Measurements from ENCODE around the gene NME7.

NME7 gene

GRCh38 chr1:169108863-169109560, 258.6 kb downstream of the NME7 start:
- DNase-seq (ENCODE audit: low spot score in 2 of 2) (no peak), ATAC-seq (ENCODE audit: low read depth) (peak; percentile 14)
- peak overlapping the region; percentile 55 for H3K4me3 Mint-ChIP-seq

GRCh38 chr1:169108223-169108622, 259.4 kb downstream of the NME7 start:
- peak overlapping the region; percentile 81 for H3K27ac Mint-ChIP-seq
- DNase-seq (ENCODE audit: low spot score in 2 of 2) (no peak), ATAC-seq (ENCODE audit: low read depth) (no peak)
- H3K9me3 Mint-ChIP-seq: no peaks in the 10 kb centered on the region
- peaks cover 22% of the 10 kb centered on the region for H3K27me3 Mint-ChIP-seq
- H3K4me1 Mint-ChIP-seq: peaks cover 28% of the 10 kb centered on the region
- peak overlapping the region; percentile 49 for H3K4me3 Mint-ChIP-seq
- no peaks in the 10 kb centered on the region for H3K36me3 Mint-ChIP-seq

More at GRCh38 chr1:169108863-169109560, 258.6 kb downstream of the NME7 start:
- no peaks in the 10 kb centered on the region for H3K36me3 Mint-ChIP-seq
- peaks cover 33% of the 10 kb centered on the region for H3K4me1 Mint-ChIP-seq
- peak overlapping the region; percentile 81 for H3K27ac Mint-ChIP-seq
- no peaks in the 10 kb centered on the region for H3K9me3 Mint-ChIP-seq
- peaks cover 23% of the 10 kb centered on the region for H3K27me3 Mint-ChIP-seq

GRCh38 chr1:169107603-169108208, 259.9 kb downstream of the NME7 start:
- Mint-ChIP-seq H3K4me3 (peak overlapping the region; percentile 89), H3K9me3 (no peaks in the 10 kb centered on the region), H3K4me1 (peaks cover 28% of the 10 kb centered on the region), H3K36me3 (no peaks in the 10 kb centered on the region), H3K27ac (peak overlapping the region; percentile 81), H3K27me3 (peaks cover 22% of the 10 kb centered on the region)
- no peak for ATAC-seq (ENCODE audit: low read depth)
- DNase-seq (ENCODE audit: low spot score in 2 of 2): no peak

GRCh38 chr1:169106921-169107602, 260.5 kb downstream of the NME7 start:
- Mint-ChIP-seq H3K27me3 (peaks cover 18% of the 10 kb centered on the region), H3K27ac (peak overlapping the region; percentile 36), H3K36me3 (no peaks in the 10 kb centered on the region), H3K9me3 (no peaks in the 10 kb centered on the region), H3K4me1 (peaks cover 28% of the 10 kb centered on the region), H3K4me3 (peak overlapping the region; percentile 89)
- ATAC-seq (ENCODE audit: low read depth): no peak
- no peak for DNase-seq (ENCODE audit: low spot score in 2 of 2)

- H3K27ac Mint-ChIP-seq: peak within 1 kb of the TSS; percentile 36
- peaks cover 28% of the 10 kb centered on the region for H3K4me1 Mint-ChIP-seq
- ATAC-seq (ENCODE audit: low read depth) (peak; percentile 89), DNase-seq (ENCODE audit: low spot score in 2 of 2) (peak; percentile 73 to 77)
- no peaks in the 10 kb centered on the region for H3K36me3 Mint-ChIP-seq
- H3K9me3 Mint-ChIP-seq: no peaks in the 10 kb centered on the region
- peak within 1 kb of the TSS; percentile 89 for H3K4me3 Mint-ChIP-seq
- peaks cover 17% of the 10 kb centered on the region for H3K27me3 Mint-ChIP-seq
These were observed 261.3 kb downstream of the NME7 start, which contains the start of gene ATP1B1 for GRCh38 chr1:169106095-169106920. Gene ATP1B1 (plus strand): TSS chr1:169106690. CDS start chr1:169106830, 140 bp downstream.

- H3K27ac Mint-ChIP-seq: no peak overlapping the region
- H3K9me3 Mint-ChIP-seq: no peaks in the 10 kb centered on the region
- peaks cover 28% of the 10 kb centered on the region for H3K4me1 Mint-ChIP-seq
- peak; percentile 14 to 19 for DNase-seq (ENCODE audit: low spot score in 2 of 2)
- H3K36me3 Mint-ChIP-seq: no peaks in the 10 kb centered on the region
- H3K4me3 Mint-ChIP-seq: peak overlapping the region; percentile 89
- peaks cover 17% of the 10 kb centered on the region for H3K27me3 Mint-ChIP-seq
- ATAC-seq (ENCODE audit: low read depth): peak; percentile 9
These were observed 262.0 kb downstream of the NME7 start for GRCh38 chr1:169105434-169106094.

- DNase-seq (ENCODE audit: low spot score in 2 of 2) (no peak), ATAC-seq (ENCODE audit: low read depth) (no peak)
- H3K4me1 Mint-ChIP-seq: peaks cover 28% of the 10 kb centered on the region
- H3K9me3 Mint-ChIP-seq: no peaks in the 10 kb centered on the region
- no peaks in the 10 kb centered on the region for H3K36me3 Mint-ChIP-seq
- H3K27ac Mint-ChIP-seq: no peak overlapping the region
- H3K27me3 Mint-ChIP-seq: peaks cover 17% of the 10 kb centered on the region
- H3K4me3 Mint-ChIP-seq: peak overlapping the region; percentile 83
These were observed 262.5 kb downstream of the NME7 start for GRCh38 chr1:169105087-169105433.

- no peak for ATAC-seq (ENCODE audit: low read depth)
- H3K4me1 Mint-ChIP-seq: peaks cover 18% of the 10 kb centered on the region
- no peaks in the 10 kb centered on the region for H3K36me3 Mint-ChIP-seq
- no peak for DNase-seq (ENCODE audit: low spot score in 2 of 2)
- H3K4me3 Mint-ChIP-seq: no peak overlapping the region
- H3K27ac Mint-ChIP-seq: no peak overlapping the region
- no peaks in the 10 kb centered on the region for H3K9me3 Mint-ChIP-seq
- peaks cover 12% of the 10 kb centered on the region for H3K27me3 Mint-ChIP-seq
These were observed 264.1 kb downstream of the NME7 start for GRCh38 chr1:169103480-169103893.

- H3K27ac Mint-ChIP-seq: no peak overlapping the region
- no peaks in the 10 kb centered on the region for H3K9me3 Mint-ChIP-seq
- no peak overlapping the region for H3K4me3 Mint-ChIP-seq
- peaks cover 12% of the 10 kb centered on the region for H3K27me3 Mint-ChIP-seq
- DNase-seq (ENCODE audit: low spot score in 2 of 2) (no peak), ATAC-seq (ENCODE audit: low read depth) (no peak)
- peaks cover 18% of the 10 kb centered on the region for H3K4me1 Mint-ChIP-seq
- no peaks in the 10 kb centered on the region for H3K36me3 Mint-ChIP-seq
These were observed 264.6 kb downstream of the NME7 start for GRCh38 chr1:169103002-169103401.

- Mint-ChIP-seq H3K4me3 (no peak overlapping the region), H3K4me1 (peaks cover 16% of the 10 kb centered on the region), H3K9me3 (no peaks in the 10 kb centered on the region), H3K27ac (no peak overlapping the region), H3K27me3 (peaks cover 10% of the 10 kb centered on the region), H3K36me3 (no peaks in the 10 kb centered on the region)
- DNase-seq (ENCODE audit: low spot score in 2 of 2): no peak
- ATAC-seq (ENCODE audit: low read depth): no peak
These were observed 265.0 kb downstream of the NME7 start for GRCh38 chr1:169102567-169102966.

- DNase-seq (ENCODE audit: low spot score in 2 of 2) (no peak), ATAC-seq (ENCODE audit: low read depth) (no peak)
- Mint-ChIP-seq H3K4me1 (peaks cover 10% of the 10 kb centered on the region), H3K36me3 (no peaks in the 10 kb centered on the region), H3K27me3 (peaks cover 10% of the 10 kb centered on the region), H3K27ac (no peak overlapping the region), H3K9me3 (no peaks in the 10 kb centered on the region), H3K4me3 (no peak overlapping the region)
These were observed 266.9 kb downstream of the NME7 start for GRCh38 chr1:169100651-169101088.

GRCh38 chr1:169100208-169100607, 267.4 kb downstream of the NME7 start:
- H3K36me3 Mint-ChIP-seq: no peaks in the 10 kb centered on the region

GRCh38 chr1:169099561-169099960, 268.0 kb downstream of the NME7 start:
- no peak for ATAC-seq (ENCODE audit: low read depth)
- H3K36me3 Mint-ChIP-seq: no peaks in the 10 kb centered on the region
- no peaks in the 10 kb centered on the region for H3K9me3 Mint-ChIP-seq

More at GRCh38 chr1:169100208-169100607, 267.4 kb downstream of the NME7 start:
- H3K4me1 Mint-ChIP-seq: peaks cover 6% of the 10 kb centered on the region
- peaks cover 11% of the 10 kb centered on the region for H3K27me3 Mint-ChIP-seq
- no peaks in the 10 kb centered on the region for H3K9me3 Mint-ChIP-seq
- no peak overlapping the region for H3K27ac Mint-ChIP-seq
- DNase-seq (ENCODE audit: low spot score in 2 of 2) (no peak), ATAC-seq (ENCODE audit: low read depth) (no peak)
- no peak overlapping the region for H3K4me3 Mint-ChIP-seq

More at GRCh38 chr1:169099561-169099960, 268.0 kb downstream of the NME7 start:
- DNase-seq (ENCODE audit: low spot score in 2 of 2): no peak
- peaks cover 3% of the 10 kb centered on the region for H3K4me1 Mint-ChIP-seq
- peaks cover 5% of the 10 kb centered on the region for H3K27me3 Mint-ChIP-seq
- no peak overlapping the region for H3K4me3 Mint-ChIP-seq
- H3K27ac Mint-ChIP-seq: no peak overlapping the region
